Measurements from ENCODE around the gene STN1. TPM values are rescaled to one million over a fixed set of nuclear protein-coding genes. Genes with fewer than 3 reads are reported as not detected.

STN1 gene
- total and polyA plus RNA-seq, 9 of the 15 experiments (the other 6 are each of a cell fraction or from before 2014, with no cell fraction given), result 9.1 to 19.6 (median 13.8) TPM

DNA sequence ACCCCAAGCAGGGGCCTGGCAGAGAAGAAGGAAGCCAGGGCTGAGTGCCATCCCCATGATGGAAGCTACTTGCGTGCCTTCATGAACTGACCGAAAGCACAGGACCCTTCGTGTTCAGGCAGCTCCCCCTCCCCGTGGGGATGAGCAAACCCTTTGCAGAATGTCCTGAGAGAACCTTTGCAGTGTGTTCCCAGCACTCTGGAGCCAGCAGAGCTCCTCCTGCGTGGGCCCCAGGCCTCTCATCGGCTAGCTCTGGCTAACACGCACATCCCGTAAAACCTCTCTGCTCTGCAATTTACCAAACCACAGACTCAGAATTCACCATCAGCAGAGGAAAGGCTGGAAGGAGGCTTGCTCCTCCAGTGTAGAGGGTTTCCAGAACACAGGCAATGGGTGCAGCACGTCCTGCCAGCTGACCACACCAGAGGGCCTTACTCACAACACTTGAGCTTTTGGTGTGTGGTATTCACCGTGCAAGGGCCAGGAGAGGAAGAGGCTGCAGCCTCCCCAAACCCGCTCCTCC lies 65.7 kb downstream of the STN1 start:
- FAIRE-seq (no peak), DNase-seq (ENCODE audit: extremely low read depth in 1 of 4, low spot score in 3 of 4) (no peak), ATAC-seq (no peak)
- no peaks in the 10 kb centered on the region for H3K9me1 ChIP-seq (ENCODE audit: control insufficient read depth, insufficient read depth, low read length)
- intact Hi-C loops (cut with micrococcal nuclease), result no loop called here
- no peaks in the 10 kb centered on the region for H3K79me2 ChIP-seq (ENCODE audit: control insufficient read depth, insufficient read depth, low read length)
- in situ Hi-C loops (cut with MboI), result loop anchor here (25.0 kb wide), 1 partner anchor 265 kb away; no protein-coding TSS in a partner anchor
- ChIA-PET CTCF (ENCODE audit: low intra/inter-chr PET ratio) (no interaction called here), POLR2A (no interaction called here)
- no peak overlapping the region for H3K27ac ChIP-seq (ENCODE audit: extremely low read depth, low read depth, low read length)
- no peak overlapping the region for H2AFZ ChIP-seq (ENCODE audit: low read depth, low read length)
- H3K27me3 ChIP-seq (ENCODE audit: control insufficient read depth in 2 of 2, insufficient read depth in 2 of 2, low read length in 2 of 2), result peaks cover 7 to 60% of the 10 kb centered on the region in 2 experiments
- no peak overlapping the region for H3K9ac ChIP-seq (ENCODE audit: insufficient read depth in 1 of 2, low read depth in 2 of 2, low read length in 2 of 2)
- no peak overlapping the region for H3K4me3 ChIP-seq
- H4K20me1 ChIP-seq (replicated peaks; ENCODE audit: control insufficient read depth, insufficient read depth, low read length), result no peaks in the 10 kb centered on the region
- BruUV-seq (replicated peaks), result no TSS peak
- no peaks in the 10 kb centered on the region for H3K36me3 ChIP-seq (ENCODE audit: control insufficient read depth, insufficient read depth, low read length)
- no peaks in the 10 kb centered on the region for H3K9me3 ChIP-seq (replicated peaks; ENCODE audit: control insufficient read depth, insufficient read depth, low read depth, low read length)
- TF ChIP-seq, protein P1, sequence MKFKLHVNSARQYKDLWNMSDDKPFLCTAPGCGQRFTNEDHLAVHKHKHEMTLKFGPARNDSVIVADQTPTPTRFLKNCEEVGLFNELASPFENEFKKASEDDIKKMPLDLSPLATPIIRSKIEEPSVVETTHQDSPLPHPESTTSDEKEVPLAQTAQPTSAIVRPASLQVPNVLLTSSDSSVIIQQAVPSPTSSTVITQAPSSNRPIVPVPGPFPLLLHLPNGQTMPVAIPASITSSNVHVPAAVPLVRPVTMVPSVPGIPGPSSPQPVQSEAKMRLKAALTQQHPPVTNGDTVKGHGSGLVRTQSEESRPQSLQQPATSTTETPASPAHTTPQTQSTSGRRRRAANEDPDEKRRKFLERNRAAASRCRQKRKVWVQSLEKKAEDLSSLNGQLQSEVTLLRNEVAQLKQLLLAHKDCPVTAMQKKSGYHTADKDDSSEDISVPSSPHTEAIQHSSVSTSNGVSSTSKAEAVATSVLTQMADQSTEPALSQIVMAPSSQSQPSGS (CRISPR knock-in tag; IDR thresholded peaks at IDR 0.05), result no peak
- H3K4me2 ChIP-seq (ENCODE audit: insufficient read depth, low read length), result no peak overlapping the region
- H3K4me1 ChIP-seq (replicated peaks in 1 of 2; ENCODE audit: control insufficient read depth in 2 of 2, insufficient read depth in 2 of 2, low read length in 2 of 2), result peaks cover 0 to 7% of the 10 kb centered on the region in 2 experiments; a peak in 1 of 5 replicates
- 1% methylated on average over 10 of the region's 11 CpGs for WGBS (ENCODE audit: insufficient coverage, low coverage, missing lambda C conversion rate)

DNA sequence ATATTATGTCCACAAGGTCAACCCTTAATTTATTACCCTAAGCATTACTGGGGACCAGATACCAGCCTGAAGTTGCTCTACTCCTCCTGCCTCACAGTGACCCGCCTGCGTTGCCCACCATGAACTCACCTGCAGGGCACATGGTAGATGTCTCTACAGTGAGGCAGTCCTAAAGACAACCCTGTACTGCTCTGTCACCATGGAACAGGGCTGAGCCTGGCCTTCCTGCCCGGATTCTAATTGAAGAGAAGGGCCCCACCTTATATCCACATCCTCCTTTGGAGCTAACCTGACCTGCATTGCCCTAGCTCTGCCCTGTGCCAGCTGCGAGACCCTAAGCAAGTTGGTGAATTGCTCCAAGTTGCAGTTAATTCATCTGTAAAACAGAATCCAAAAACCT lies 66.7 kb downstream of the STN1 start:
- H3K9ac ChIP-seq (ENCODE audit: insufficient read depth in 1 of 2, low read depth in 2 of 2, low read length in 2 of 2), result no peak overlapping the region
- ChIA-PET CTCF (ENCODE audit: low intra/inter-chr PET ratio) (no interaction called here), POLR2A (interaction anchor here (0.7 kb wide), 1 partner anchor 231 kb away, joined by 3 read pairs; no protein-coding TSS in a partner anchor)
- no peak overlapping the region for H3K27ac ChIP-seq (ENCODE audit: extremely low read depth, low read depth, low read length)
- H3K4me3 ChIP-seq, result no peak overlapping the region
- H3K4me2 ChIP-seq (ENCODE audit: insufficient read depth, low read length), result no peak overlapping the region
- FAIRE-seq (no peak), ATAC-seq (no peak), DNase-seq (ENCODE audit: extremely low read depth in 1 of 4, low spot score in 3 of 4) (no peak)
- 0% methylated on average over 4 of the region's 4 CpGs for WGBS (ENCODE audit: insufficient coverage, low coverage, missing lambda C conversion rate)
- intact Hi-C loops (cut with micrococcal nuclease), result no loop called here
- no peaks in the 10 kb centered on the region for H3K9me1 ChIP-seq (ENCODE audit: control insufficient read depth, insufficient read depth, low read length)
- no peaks in the 10 kb centered on the region for H3K9me3 ChIP-seq (replicated peaks; ENCODE audit: control insufficient read depth, insufficient read depth, low read depth, low read length)
- BruUV-seq (replicated peaks), result no TSS peak
- peaks cover 0 to 7% of the 10 kb centered on the region in 2 experiments; a peak in 1 of 5 replicates for H3K4me1 ChIP-seq (replicated peaks in 1 of 2; ENCODE audit: control insufficient read depth in 2 of 2, insufficient read depth in 2 of 2, low read length in 2 of 2)
- in situ Hi-C loops (cut with MboI), result loop anchor here (25.0 kb wide), 1 partner anchor 264 kb away; no protein-coding TSS in a partner anchor
- no peaks in the 10 kb centered on the region for H4K20me1 ChIP-seq (replicated peaks; ENCODE audit: control insufficient read depth, insufficient read depth, low read length)
- H2AFZ ChIP-seq (ENCODE audit: low read depth, low read length), result no peak overlapping the region
- H3K79me2 ChIP-seq (ENCODE audit: control insufficient read depth, insufficient read depth, low read length), result no peaks in the 10 kb centered on the region
- H3K36me3 ChIP-seq (ENCODE audit: control insufficient read depth, insufficient read depth, low read length), result no peaks in the 10 kb centered on the region
- TF ChIP-seq ZNF507 (tag; conservative IDR thresholded peaks at IDR 0.05), result no peak
- no peak for TF ChIP-seq SREBF1 (IDR thresholded peaks at IDR 0.05; ENCODE audit: borderline replicate concordance, low read depth, low read length)
- TF ChIP-seq SMAD4 (CRISPR knock-in tag; conservative IDR thresholded peaks at IDR 0.05), result no peak
- no peak for TF ChIP-seq RHOXF2B (CRISPR knock-in tag; conservative IDR thresholded peaks at IDR 0.05)
- no peak for TF ChIP-seq IRF2 (CRISPR knock-in tag; IDR thresholded peaks at IDR 0.05)
- TF ChIP-seq, protein P2, sequence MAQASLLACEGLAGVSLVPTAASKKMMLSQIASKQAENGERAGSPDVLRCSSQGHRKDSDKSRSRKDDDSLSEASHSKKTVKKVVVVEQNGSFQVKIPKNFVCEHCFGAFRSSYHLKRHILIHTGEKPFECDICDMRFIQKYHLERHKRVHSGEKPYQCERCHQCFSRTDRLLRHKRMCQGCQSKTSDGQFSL (CRISPR knock-in tag; IDR thresholded peaks at IDR 0.05), result no peak
- TF ChIP-seq, protein P2 (tag; IDR thresholded peaks at IDR 0.05), result no peak
- no peak for TF ChIP-seq RAD51 (IDR thresholded peaks at IDR 0.05; ENCODE audit: borderline replicate concordance, low read depth)
- no peak for TF ChIP-seq HDAC1 (IDR thresholded peaks at IDR 0.05)
- TF ChIP-seq ZKSCAN3 (CRISPR knock-in tag; IDR thresholded peaks at IDR 0.05), result no peak
- peaks cover 9 to 63% of the 10 kb centered on the region in 2 experiments for H3K27me3 ChIP-seq (ENCODE audit: control insufficient read depth in 2 of 2, insufficient read depth in 2 of 2, low read length in 2 of 2)

Data from K562 (cell line).